MCF 10A (cell line): ENCODE results near the gene S1PR5. TPM values are rescaled to one million over a fixed set of nuclear protein-coding genes. Genes with fewer than 3 reads are reported as not detected.
A peak's percentile ranks its signal among the peaks of the same experiment; 100 is the strongest.
"Not testable (repeated sequence)": the region's sequence is repeated elsewhere in the genome, so short reads cannot be mapped to it uniquely, and the experiment has no call there.

ENCODE experiments used
- BruUV-seq: library from RNA; stranded (reverse); fragments of 400-500 nt; replicated peaks from 2 replicates; lab custom pipeline; 2021; lab: Mats Ljungman, UMichigan
- CTCF ChIA-PET: fragments of 300-600 bp; sonication (Branson Sonifier 250); formaldehyde crosslinking; extraction: SDS; loops from one replicate; lab custom pipeline; 2021; ENCODE audit warnings: antibody characterized with exemption, inconsistent platforms; lab: Yijun Ruan, JAX
- POLR2A ChIA-PET: fragments of 300-600, 350-650 bp; sonication (Branson Sonifier 250); formaldehyde crosslinking; extraction: SDS; loops from one replicate; lab custom pipeline; 2020; ENCODE audit warnings: antibody characterized with exemption, inconsistent platforms; lab: Yijun Ruan, JAX
- DNase-seq: peaks from one replicate; pipeline ENCODE4 v3.0.0-alpha.2; 2018; ENCODE audit not compliant: unreplicated experiment
- H3K27ac Mint-ChIP-seq: one replicate; pipeline ENCODE4 v1.8.0; 2022; ENCODE audit warnings: mild to moderate bottlenecking, low read depth, mixed read lengths; ENCODE audit not compliant: unreplicated experiment
- H3K27me3 Mint-ChIP-seq: one replicate; pipeline ENCODE4 v1.8.0; 2022; ENCODE audit warnings: mixed read lengths; ENCODE audit not compliant: insufficient read depth, unreplicated experiment
- H3K36me3 Mint-ChIP-seq: one replicate; pipeline ENCODE4 v1.8.0; 2022; ENCODE audit warnings: mild to moderate bottlenecking, moderate library complexity, mixed read lengths; ENCODE audit not compliant: insufficient read depth, unreplicated experiment
- H3K4me1 Mint-ChIP-seq: one replicate; pipeline ENCODE4 v1.8.0; 2022; ENCODE audit warnings: mixed read lengths; ENCODE audit not compliant: insufficient read depth, unreplicated experiment
- H3K4me3 Mint-ChIP-seq: one replicate; pipeline ENCODE4 v1.8.0; 2022; ENCODE audit warnings: mild to moderate bottlenecking, moderate library complexity, mixed read lengths; ENCODE audit not compliant: unreplicated experiment
- H3K9me3 Mint-ChIP-seq: one replicate; pipeline ENCODE4 v1.8.0; 2022; ENCODE audit warnings: mixed read lengths; ENCODE audit not compliant: unreplicated experiment
- intact Hi-C: fragments of 100-400 bp; cut with micrococcal nuclease; formaldehyde crosslinking; loops from 2 replicates; pipeline ENCODE4 v1.14.1; 2022
- total RNA-seq: library from RNA; stranded (reverse); gene quantifications from 2 replicates; pipeline ENCODE4 v1.2.3, GENCODE V29; 2022
- TF ChIP-seq, protein P1 (sequence below): fragments of 200-600 bp; IDR thresholded peaks from one replicate; pipeline ENCODE4 v1.8.0; 2022; ENCODE audit warnings: antibody characterized with exemption, mild to moderate bottlenecking; ENCODE audit not compliant: unreplicated experiment

S1PR5 gene
- total RNA-seq, 1 experiment from 2014 or later = not detected

DNA sequence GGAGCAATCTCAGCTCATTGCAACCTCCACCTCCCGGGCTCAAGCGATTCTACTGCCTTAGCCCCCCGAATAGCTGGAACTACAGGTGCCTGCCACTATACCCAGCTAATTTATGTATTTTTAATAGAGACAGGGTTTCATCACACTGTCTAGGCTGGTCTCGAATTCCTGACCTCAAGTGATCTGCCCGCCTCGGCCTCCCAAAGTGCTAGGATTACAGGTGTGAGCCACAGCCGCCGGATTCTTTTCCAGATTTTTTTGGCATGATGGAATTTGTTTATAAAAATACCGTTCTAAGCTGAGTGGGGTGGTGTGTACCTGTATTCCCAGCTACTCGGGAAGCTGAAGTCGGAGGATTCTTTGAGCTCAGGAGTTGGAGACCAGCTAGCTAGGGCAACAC lies 20.4 kb upstream of the S1PR5 start:
- POLR2A ChIA-PET = no interaction called here
- no TSS peak for BruUV-seq
- TF ChIP-seq, protein P1, sequence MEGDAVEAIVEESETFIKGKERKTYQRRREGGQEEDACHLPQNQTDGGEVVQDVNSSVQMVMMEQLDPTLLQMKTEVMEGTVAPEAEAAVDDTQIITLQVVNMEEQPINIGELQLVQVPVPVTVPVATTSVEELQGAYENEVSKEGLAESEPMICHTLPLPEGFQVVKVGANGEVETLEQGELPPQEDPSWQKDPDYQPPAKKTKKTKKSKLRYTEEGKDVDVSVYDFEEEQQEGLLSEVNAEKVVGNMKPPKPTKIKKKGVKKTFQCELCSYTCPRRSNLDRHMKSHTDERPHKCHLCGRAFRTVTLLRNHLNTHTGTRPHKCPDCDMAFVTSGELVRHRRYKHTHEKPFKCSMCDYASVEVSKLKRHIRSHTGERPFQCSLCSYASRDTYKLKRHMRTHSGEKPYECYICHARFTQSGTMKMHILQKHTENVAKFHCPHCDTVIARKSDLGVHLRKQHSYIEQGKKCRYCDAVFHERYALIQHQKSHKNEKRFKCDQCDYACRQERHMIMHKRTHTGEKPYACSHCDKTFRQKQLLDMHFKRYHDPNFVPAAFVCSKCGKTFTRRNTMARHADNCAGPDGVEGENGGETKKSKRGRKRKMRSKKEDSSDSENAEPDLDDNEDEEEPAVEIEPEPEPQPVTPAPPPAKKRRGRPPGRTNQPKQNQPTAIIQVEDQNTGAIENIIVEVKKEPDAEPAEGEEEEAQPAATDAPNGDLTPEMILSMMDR = no peak
- Mint-ChIP-seq H3K36me3 (no peaks in the 10 kb centered on the region), H3K27me3 (peaks cover 11% of the 10 kb centered on the region), H3K4me3 (no peak overlapping the region), H3K4me1 (peaks cover 7% of the 10 kb centered on the region), H3K9me3 (no peaks in the 10 kb centered on the region), H3K27ac (no peak overlapping the region)
- no peak for DNase-seq
- CTCF ChIA-PET = interaction anchor here (0.6 to 0.9 kb wide), 3 partner anchors 46 to 136 kb away, joined by 3 to 4 read pairs (median 3); no protein-coding TSS in a partner anchor
- intact Hi-C loops = no loop called here

DNA sequence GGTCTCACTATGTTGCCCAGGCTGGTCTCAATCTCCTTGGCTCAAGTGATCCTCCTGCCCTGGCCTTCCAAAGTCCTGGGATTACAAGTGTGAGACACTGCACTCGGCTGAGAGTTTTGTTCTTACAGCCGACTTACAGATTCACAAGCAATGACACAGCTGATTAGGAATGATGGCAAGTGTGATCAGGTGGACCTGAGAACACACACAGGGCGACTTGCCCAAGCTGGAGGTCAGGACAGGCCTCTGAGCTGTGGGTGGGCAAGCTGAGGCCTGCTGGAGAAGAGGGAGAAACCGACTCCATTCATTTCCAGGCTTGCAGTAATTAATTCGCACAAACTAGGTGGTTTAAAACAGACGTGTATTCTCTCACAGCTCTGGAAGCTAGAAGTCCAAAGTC lies 18.4 kb upstream of the S1PR5 start:
- no TSS peak for BruUV-seq
- DNase-seq = peak; percentile 51
- H3K4me1 Mint-ChIP-seq = peaks cover 7% of the 10 kb centered on the region
- H3K36me3 Mint-ChIP-seq = no peaks in the 10 kb centered on the region
- no peak overlapping the region for H3K27ac Mint-ChIP-seq
- intact Hi-C loops = no loop called here
- H3K9me3 Mint-ChIP-seq = no peaks in the 10 kb centered on the region
- peaks cover 10% of the 10 kb centered on the region for H3K27me3 Mint-ChIP-seq
- POLR2A ChIA-PET = interaction anchor here (0.5 to 1.2 kb wide), 9 partner anchors 12 to 408 kb away, joined by 3 to 5 read pairs (median 3); partner anchors contain the start of gene TMED1
- CTCF ChIA-PET = interaction anchor here (0.9 to 1.5 kb wide), 6 partner anchors 29 to 112 kb away, joined by 4 to 7 read pairs (median 4); no protein-coding TSS in a partner anchor
- TF ChIP-seq, protein P1 = no peak
- H3K4me3 Mint-ChIP-seq = no peak overlapping the region

DNA sequence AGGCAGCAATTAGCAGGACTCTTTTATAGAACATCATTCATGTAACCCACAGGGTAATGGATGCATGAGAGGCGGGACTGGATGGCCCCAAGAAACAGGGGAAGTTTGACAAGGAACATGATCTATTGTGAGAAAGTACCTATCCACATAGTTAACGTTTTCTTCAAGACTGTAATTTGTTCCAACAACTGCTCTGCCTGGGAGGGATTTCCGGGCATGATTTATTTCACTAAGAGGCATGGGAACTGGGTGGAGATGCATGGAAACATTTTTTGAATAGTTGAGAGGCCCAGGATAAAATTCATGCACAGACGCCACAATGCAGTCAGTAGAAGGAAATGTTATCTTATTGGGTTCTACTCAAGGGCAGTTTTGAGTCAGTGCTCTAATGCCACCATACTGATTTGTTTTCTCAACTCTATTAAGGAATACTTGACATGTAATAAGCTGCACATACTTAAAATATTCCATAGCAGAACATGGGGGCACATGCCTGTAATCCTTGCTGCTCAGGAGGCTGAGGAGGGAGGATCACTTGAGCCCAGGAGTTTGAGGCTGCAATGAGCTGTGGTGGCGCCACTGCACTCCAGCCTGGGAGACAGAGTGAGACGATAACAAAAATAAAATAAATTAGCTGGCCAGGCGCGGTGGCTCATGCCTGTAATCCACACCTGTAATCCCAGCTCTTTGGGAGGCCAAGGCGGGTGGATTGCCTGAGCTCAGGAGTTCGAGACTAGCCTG lies 16.6 kb upstream of the S1PR5 start:
- TF ChIP-seq, protein P1 = no peak
- intact Hi-C loops = no loop called here
- CTCF ChIA-PET = interaction anchor here (1.0 to 1.2 kb wide), 2 partner anchors 19 to 21 kb away, joined by 4 read pairs; no protein-coding TSS in a partner anchor
- Mint-ChIP-seq H3K4me3 (no peak overlapping the region), H3K9me3 (no peaks in the 10 kb centered on the region), H3K36me3 (no peaks in the 10 kb centered on the region), H3K27ac (peak overlapping the region; percentile 51), H3K27me3 (no peaks in the 10 kb centered on the region), H3K4me1 (peaks cover 7% of the 10 kb centered on the region)
- no peak for DNase-seq
- POLR2A ChIA-PET = no interaction called here
- BruUV-seq = no TSS peak

DNA sequence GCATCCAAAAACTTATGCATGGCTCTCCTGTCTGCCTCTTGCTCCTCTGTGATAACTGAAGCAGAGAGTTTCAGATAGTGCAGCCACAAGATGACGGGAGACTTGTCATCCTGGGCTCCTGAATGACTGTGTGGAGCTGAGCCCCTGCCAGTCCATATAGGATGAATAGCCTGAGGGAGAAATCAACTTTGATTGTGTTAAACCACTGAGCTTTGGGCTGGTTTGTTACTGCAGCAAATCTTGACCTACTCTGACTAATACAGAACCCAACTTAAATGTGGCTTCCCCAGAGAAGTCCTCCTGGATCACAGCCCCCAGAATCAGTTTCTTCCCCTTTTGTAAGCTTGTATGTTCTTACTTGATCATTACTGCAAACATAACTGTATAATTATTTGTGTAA lies 15.2 kb upstream of the S1PR5 start:
- Mint-ChIP-seq H3K4me3 (no peak overlapping the region), H3K27ac (no peak overlapping the region), H3K9me3 (no peaks in the 10 kb centered on the region), H3K27me3 (no peaks in the 10 kb centered on the region), H3K4me1 (peaks cover 7% of the 10 kb centered on the region), H3K36me3 (no peaks in the 10 kb centered on the region)
- TF ChIP-seq, protein P1 = no peak
- DNase-seq = no peak
- intact Hi-C loops = no loop called here
- POLR2A ChIA-PET = interaction anchor here (1.8 kb wide), 1 partner anchor 24 kb away, joined by 5 read pairs; no protein-coding TSS in a partner anchor
- BruUV-seq = no TSS peak
- CTCF ChIA-PET = interaction anchor here (1.0 kb wide), 1 partner anchor 20 kb away, joined by 4 read pairs; no protein-coding TSS in a partner anchor

DNA sequence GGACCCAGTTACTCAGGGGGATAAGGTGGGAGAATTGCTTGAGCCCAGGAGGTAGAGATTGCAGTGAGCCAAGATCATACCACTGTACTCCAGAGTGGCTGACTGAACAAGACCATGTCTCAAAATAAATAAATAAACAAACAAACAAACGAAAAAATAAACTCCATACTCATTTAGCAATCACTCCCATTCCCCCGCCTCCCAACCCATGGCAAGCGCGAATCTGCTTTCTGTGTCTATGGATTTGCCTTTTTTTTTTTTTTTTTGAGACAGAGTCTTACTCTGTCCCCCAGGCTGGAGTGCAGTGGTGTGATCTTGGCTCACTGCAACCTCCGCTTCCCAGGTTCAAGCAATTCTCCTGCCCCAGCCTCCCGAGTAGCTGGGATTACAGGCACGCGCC lies 9.6 kb upstream of the S1PR5 start:
- H3K4me1 Mint-ChIP-seq, H3K36me3 Mint-ChIP-seq, H3K9me3 Mint-ChIP-seq, H3K4me3 Mint-ChIP-seq, H3K27ac Mint-ChIP-seq, DNase-seq, BruUV-seq, intact Hi-C loops, H3K27me3 Mint-ChIP-seq, POLR2A ChIA-PET: not testable (repeated sequence)
- CTCF ChIA-PET = interaction anchor here (0.9 kb wide), 1 partner anchor 19 kb away, joined by 3 read pairs; no protein-coding TSS in a partner anchor
